ENCODE results near the gene NLRC4.

GRCh38 chr2:32278478-32278853 is 13.8 kb upstream of the NLRC4 start:
- TF ChIP-seq TAF1 (IDR thresholded peaks at IDR 0.05; ENCODE audit: borderline replicate concordance, low read depth, low read length) (no peak), POLR2A (IDR thresholded peaks at IDR 0.05; ENCODE audit: low read depth, low read length) (no peak)

All from GM12892 (cell line).